ENCODE results near the gene GEMIN5.

Gene GEMIN5

DNA sequence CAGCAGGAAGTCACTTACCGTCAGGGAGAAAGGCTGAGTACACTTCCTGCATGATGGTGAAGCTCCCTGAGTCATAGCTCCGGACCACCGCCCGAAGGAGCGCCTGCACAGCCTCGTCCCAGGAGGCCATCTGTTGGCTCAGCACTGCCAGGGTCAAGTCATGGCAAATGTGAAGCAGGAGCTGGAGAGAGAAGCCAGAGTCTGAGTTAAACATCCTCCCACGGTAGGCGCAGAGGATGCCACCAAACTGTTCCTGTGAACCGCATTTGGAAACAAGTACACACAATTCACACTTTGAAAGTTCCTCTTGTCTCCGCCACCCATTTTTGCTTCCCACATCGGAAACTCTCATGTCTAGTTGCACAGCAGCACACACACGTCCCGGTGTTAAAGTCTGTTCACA is 45.6 kb downstream of the GEMIN5 start:
- Histone ChIP-seq H4K20me1 (ENCODE audit: control insufficient read depth, insufficient read depth, low read depth, low read length) (no peaks in the 10 kb centered on the region), H3K9me2 (replicated peaks; ENCODE audit: control insufficient read depth, low read length) (no peaks in the 10 kb centered on the region), H3K4me2 (ENCODE audit: low read length) (no peak overlapping the region), H3K4me3 (ENCODE audit: low read length) (no peak overlapping the region), H3K36me3 (ENCODE audit: control insufficient read depth, low read length) (peaks cover 84% of the 10 kb centered on the region), H3K4me1 (ENCODE audit: control insufficient read depth, low read length) (no peaks in the 10 kb centered on the region), H3F3A (ENCODE audit: control insufficient read depth, insufficient read depth) (no peaks in the 10 kb centered on the region), H3K27me3 (ENCODE audit: control insufficient read depth, low read length) (no peaks in the 10 kb centered on the region), H3K27ac (ENCODE audit: low read depth, low read length) (no peak overlapping the region), H3K79me2 (ENCODE audit: control insufficient read depth, low read length) (no peaks in the 10 kb centered on the region), H3K9me3 (ENCODE audit: control insufficient read depth, insufficient read depth, low read length) (0 out of 2 replicates have a peak, but pooled peaks cover 3% of the 10 kb centered on the region)
- TF ChIP-seq, protein P1, sequence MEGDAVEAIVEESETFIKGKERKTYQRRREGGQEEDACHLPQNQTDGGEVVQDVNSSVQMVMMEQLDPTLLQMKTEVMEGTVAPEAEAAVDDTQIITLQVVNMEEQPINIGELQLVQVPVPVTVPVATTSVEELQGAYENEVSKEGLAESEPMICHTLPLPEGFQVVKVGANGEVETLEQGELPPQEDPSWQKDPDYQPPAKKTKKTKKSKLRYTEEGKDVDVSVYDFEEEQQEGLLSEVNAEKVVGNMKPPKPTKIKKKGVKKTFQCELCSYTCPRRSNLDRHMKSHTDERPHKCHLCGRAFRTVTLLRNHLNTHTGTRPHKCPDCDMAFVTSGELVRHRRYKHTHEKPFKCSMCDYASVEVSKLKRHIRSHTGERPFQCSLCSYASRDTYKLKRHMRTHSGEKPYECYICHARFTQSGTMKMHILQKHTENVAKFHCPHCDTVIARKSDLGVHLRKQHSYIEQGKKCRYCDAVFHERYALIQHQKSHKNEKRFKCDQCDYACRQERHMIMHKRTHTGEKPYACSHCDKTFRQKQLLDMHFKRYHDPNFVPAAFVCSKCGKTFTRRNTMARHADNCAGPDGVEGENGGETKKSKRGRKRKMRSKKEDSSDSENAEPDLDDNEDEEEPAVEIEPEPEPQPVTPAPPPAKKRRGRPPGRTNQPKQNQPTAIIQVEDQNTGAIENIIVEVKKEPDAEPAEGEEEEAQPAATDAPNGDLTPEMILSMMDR (IDR thresholded peaks at IDR 0.05; ENCODE audit: low read depth, low read length, poor library complexity, severe bottlenecking): no peak
- TF ChIP-seq EZH2phosphoT487 (IDR thresholded peaks at IDR 0.05; ENCODE audit: borderline replicate concordance, low read length): no peak

DNA sequence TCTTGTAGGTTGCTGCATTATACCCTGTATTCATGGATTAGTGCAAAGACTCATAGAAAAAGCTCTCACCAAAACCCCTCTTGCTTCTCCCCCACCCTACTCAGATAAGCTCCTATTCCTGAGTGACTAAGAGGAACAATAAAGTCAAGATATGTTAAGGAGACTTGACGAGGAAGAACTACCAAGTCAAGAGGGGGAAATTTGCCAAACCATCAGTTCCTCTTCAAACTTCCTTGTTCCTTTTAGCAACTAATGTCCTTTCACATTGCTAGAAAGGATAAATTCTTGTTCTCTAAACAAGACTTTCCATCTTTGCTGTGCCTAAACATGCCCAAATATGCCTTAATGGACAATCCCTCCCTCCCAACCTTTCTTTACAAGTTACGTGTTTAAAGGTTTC is 52.6 kb downstream of the GEMIN5 start:
- TF ChIP-seq, protein P1 (IDR thresholded peaks at IDR 0.05; ENCODE audit: low read depth, low read length, poor library complexity, severe bottlenecking): no peak
- no peak for TF ChIP-seq EZH2phosphoT487 (IDR thresholded peaks at IDR 0.05; ENCODE audit: borderline replicate concordance, low read length)
- Histone ChIP-seq H3K4me3 (ENCODE audit: low read length) (no peak overlapping the region), H4K20me1 (ENCODE audit: control insufficient read depth, insufficient read depth, low read depth, low read length) (no peaks in the 10 kb centered on the region), H3F3A (ENCODE audit: control insufficient read depth, insufficient read depth) (no peaks in the 10 kb centered on the region), H3K4me2 (ENCODE audit: low read length) (no peak overlapping the region), H3K27ac (ENCODE audit: low read depth, low read length) (no peak overlapping the region), H3K36me3 (ENCODE audit: control insufficient read depth, low read length) (peaks cover 60% of the 10 kb centered on the region), H3K79me2 (ENCODE audit: control insufficient read depth, low read length) (no peaks in the 10 kb centered on the region), H3K9me2 (replicated peaks; ENCODE audit: control insufficient read depth, low read length) (no peaks in the 10 kb centered on the region), H3K27me3 (ENCODE audit: control insufficient read depth, low read length) (no peaks in the 10 kb centered on the region), H3K9me3 (ENCODE audit: control insufficient read depth, insufficient read depth, low read length) (peaks cover 21% of the 10 kb centered on the region), H3K4me1 (ENCODE audit: control insufficient read depth, low read length) (no peaks in the 10 kb centered on the region)

DNA sequence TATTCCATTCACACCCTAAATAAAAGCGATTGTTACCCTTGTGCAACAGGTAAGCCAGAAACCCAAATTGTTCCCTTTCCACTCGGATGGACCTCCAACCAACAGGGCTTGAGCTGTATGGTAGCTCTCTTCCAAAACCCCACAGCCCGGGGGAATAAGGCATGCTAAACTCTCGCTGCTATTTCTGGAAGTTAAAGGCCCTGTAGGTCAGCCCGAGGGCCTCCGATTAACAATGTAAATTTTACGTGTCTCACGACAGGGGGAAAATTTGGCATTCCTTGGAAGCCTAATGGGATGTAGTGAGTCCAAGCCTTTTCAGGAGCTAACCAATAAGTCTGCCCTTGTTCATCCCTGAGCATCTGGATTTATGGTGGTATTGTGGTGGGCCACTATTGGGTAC is 53.6 kb downstream of the GEMIN5 start:
- Histone ChIP-seq H3K27me3 (ENCODE audit: control insufficient read depth, low read length) (no peaks in the 10 kb centered on the region), H3K36me3 (ENCODE audit: control insufficient read depth, low read length) (peaks cover 52% of the 10 kb centered on the region), H3F3A (ENCODE audit: control insufficient read depth, insufficient read depth) (no peaks in the 10 kb centered on the region), H3K4me2 (ENCODE audit: low read length) (no peak overlapping the region), H3K9me3 (ENCODE audit: control insufficient read depth, insufficient read depth, low read length) (peaks cover 21% of the 10 kb centered on the region), H3K79me2 (ENCODE audit: control insufficient read depth, low read length) (no peaks in the 10 kb centered on the region), H3K9me2 (replicated peaks; ENCODE audit: control insufficient read depth, low read length) (no peaks in the 10 kb centered on the region), H3K4me1 (ENCODE audit: control insufficient read depth, low read length) (no peaks in the 10 kb centered on the region), H4K20me1 (ENCODE audit: control insufficient read depth, insufficient read depth, low read depth, low read length) (no peaks in the 10 kb centered on the region), H3K4me3 (ENCODE audit: low read length) (no peak overlapping the region), H3K27ac (ENCODE audit: low read depth, low read length) (no peak overlapping the region)
- TF ChIP-seq, protein P1 (IDR thresholded peaks at IDR 0.05; ENCODE audit: low read depth, low read length, poor library complexity, severe bottlenecking): no peak
- TF ChIP-seq EZH2phosphoT487 (IDR thresholded peaks at IDR 0.05; ENCODE audit: borderline replicate concordance, low read length): no peak

DNA sequence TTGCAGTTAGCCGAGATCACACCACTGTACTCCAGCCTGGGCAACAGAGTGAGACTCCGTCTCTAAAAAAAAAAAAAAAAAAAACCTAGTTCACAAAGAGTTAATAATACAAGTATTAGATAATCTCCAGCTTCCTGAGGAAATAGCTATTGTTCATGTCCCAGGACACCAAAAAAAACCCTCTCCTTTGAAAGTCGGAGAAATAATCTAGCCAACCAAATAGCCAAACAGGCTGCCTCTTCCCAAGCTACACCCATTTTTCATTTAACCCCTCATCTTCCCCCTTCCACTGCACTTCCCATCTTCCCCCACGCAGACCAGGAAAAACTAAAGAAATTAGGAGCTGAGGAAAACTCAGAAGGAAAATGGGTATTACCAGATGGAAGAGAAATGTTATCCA is 56.0 kb downstream of the GEMIN5 start:
- Histone ChIP-seq H3K4me1 (ENCODE audit: control insufficient read depth, low read length) (no peaks in the 10 kb centered on the region), H3K9me2 (replicated peaks; ENCODE audit: control insufficient read depth, low read length) (no peaks in the 10 kb centered on the region), H4K20me1 (ENCODE audit: control insufficient read depth, insufficient read depth, low read depth, low read length) (no peaks in the 10 kb centered on the region), H3K27me3 (ENCODE audit: control insufficient read depth, low read length) (no peaks in the 10 kb centered on the region), H3F3A (ENCODE audit: control insufficient read depth, insufficient read depth) (no peaks in the 10 kb centered on the region), H3K4me2 (ENCODE audit: low read length) (no peak overlapping the region), H3K9me3 (ENCODE audit: control insufficient read depth, insufficient read depth, low read length) (peaks cover 25% of the 10 kb centered on the region), H3K27ac (ENCODE audit: low read depth, low read length) (no peak overlapping the region), H3K36me3 (ENCODE audit: control insufficient read depth, low read length) (peaks cover 41% of the 10 kb centered on the region), H3K4me3 (ENCODE audit: low read length) (no peak overlapping the region), H3K79me2 (ENCODE audit: control insufficient read depth, low read length) (no peaks in the 10 kb centered on the region)
- TF ChIP-seq, protein P1 (IDR thresholded peaks at IDR 0.05; ENCODE audit: low read depth, low read length, poor library complexity, severe bottlenecking): no peak
- TF ChIP-seq EZH2phosphoT487 (IDR thresholded peaks at IDR 0.05; ENCODE audit: borderline replicate concordance, low read length): no peak
